Bronchial epithelial cell (primary cell): ENCODE results near the gene KMO. TPM values are rescaled to one million over a fixed set of nuclear protein-coding genes. Genes with fewer than 3 reads are reported as not detected.

Source experiments
- DNase-seq: peaks from one replicate; pipeline ENCODE4 v3.0.0-alpha.2; 2010; ENCODE audit warnings: low read depth
- FAIRE-seq: peaks from 2 replicates; lab custom pipeline; 2011; peaks lifted over from hg19 to GRCh38; lab: Jason Lieb, UNC
- H3K27me3 ChIP-seq: 2 replicates; pipeline ENCODE4 v1.5.1; 2011; ENCODE audit warnings: low read length; ENCODE audit not compliant: control insufficient read depth, insufficient read depth
- H3K36me3 ChIP-seq: 2 replicates; pipeline ENCODE4 v1.5.1; 2011; ENCODE audit warnings: low read length; ENCODE audit not compliant: control insufficient read depth, insufficient read depth
- H3K4me3 ChIP-seq: 2 replicates; pipeline ENCODE4 v1.5.1; 2011; ENCODE audit warnings: mild to moderate bottlenecking, low read depth, low read length, control low read depth
- total RNA-seq: library from RNA; depleted of rRNA; stranded (reverse); fragments of >200 nt; gene quantifications from 2 replicates; pipeline ENCODE4 v1.2.1, GENCODE V29; 2014
- TF ChIP-seq, protein P1 (sequence below): IDR thresholded peaks from 2 replicates; pipeline ENCODE4 v1.5.1; 2011; ENCODE audit warnings: mild to moderate bottlenecking, moderate library complexity, low read length, control low read depth, inconsistent platforms; ENCODE audit not compliant: insufficient read depth, severe bottlenecking

KMO gene
- total RNA-seq, 1 donor from 2014 or later = not detected

DNA sequence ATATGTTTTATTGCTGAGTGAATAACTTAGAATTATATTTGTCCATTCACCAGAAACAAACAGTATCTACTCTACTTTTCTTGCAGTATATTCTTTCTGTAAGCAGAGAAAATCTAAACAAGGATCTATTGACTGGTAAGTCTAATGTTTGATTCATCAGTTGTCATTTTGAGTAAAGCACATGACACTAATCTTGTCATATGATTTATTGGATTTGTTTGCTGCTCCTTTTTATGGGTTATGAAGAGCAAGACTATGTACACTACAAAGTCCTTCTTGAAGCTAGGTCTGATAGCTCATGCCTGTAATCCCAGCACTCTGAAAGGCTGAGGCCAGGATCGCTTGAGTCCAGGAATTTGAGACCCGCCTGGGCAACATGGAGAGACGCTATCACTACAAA, 23.3 kb downstream of the KMO start:
- TF ChIP-seq, protein P1, sequence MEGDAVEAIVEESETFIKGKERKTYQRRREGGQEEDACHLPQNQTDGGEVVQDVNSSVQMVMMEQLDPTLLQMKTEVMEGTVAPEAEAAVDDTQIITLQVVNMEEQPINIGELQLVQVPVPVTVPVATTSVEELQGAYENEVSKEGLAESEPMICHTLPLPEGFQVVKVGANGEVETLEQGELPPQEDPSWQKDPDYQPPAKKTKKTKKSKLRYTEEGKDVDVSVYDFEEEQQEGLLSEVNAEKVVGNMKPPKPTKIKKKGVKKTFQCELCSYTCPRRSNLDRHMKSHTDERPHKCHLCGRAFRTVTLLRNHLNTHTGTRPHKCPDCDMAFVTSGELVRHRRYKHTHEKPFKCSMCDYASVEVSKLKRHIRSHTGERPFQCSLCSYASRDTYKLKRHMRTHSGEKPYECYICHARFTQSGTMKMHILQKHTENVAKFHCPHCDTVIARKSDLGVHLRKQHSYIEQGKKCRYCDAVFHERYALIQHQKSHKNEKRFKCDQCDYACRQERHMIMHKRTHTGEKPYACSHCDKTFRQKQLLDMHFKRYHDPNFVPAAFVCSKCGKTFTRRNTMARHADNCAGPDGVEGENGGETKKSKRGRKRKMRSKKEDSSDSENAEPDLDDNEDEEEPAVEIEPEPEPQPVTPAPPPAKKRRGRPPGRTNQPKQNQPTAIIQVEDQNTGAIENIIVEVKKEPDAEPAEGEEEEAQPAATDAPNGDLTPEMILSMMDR = no peak
- FAIRE-seq (no peak), DNase-seq (no peak)
- H3K27me3 ChIP-seq = no peaks in the 10 kb centered on the region
- no peak overlapping the region for H3K4me3 ChIP-seq
- H3K36me3 ChIP-seq = no peaks in the 10 kb centered on the region

DNA sequence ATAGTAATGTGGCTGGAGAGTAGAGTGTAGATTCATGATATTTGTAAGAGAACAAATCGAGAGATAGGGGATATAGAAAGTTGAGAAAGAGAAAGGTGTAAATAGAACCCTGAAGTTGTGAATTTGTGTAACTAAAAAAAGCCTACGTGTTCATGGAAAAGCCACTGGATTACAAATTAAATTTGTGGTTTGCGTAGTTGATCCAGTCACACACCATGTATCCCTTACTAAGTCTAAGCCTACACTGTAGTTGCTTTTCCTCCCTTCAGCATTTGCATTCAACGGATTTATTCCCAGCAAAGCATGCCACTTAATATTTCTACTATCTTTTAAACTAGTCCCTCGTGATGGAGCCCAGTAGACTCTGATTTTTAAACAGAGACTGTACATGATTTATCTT, 24.9 kb downstream of the KMO start:
- DNase-seq = no peak
- Histone ChIP-seq H3K36me3 (no peaks in the 10 kb centered on the region), H3K4me3 (no peak overlapping the region), H3K27me3 (no peaks in the 10 kb centered on the region)
- TF ChIP-seq, protein P1 = no peak
- FAIRE-seq = no peak

DNA sequence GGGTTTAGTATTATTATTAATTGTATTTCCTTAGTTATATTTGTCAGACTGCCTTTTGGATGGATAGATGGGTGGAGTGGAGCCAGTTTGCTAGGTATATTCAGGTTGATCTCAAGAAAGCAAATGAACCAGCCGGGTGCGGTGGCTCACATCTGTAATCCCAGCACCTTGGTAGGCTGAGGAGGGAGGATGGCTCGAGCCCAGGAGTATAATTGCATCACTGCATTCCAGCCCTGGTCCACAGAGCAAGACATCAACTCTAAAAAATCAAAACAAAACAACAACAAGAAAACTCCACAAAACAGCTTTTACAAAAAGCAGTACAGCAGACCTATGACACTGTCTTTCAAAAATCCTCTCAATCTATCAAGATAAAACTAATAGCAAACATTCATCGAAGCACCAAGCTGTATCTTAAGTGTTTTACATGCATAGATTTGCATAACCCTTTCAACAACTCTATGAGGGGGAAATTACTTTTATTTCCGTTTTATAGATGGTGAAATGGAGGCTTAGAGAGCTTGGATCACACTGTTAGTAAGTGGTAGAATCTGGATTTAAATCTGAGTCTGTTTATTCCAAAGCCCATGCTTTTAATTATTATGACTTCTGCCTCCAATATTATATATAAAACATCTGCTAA, 25.5 kb downstream of the KMO start:
- TF ChIP-seq, protein P1 = no peak
- no peak for DNase-seq
- no peak for FAIRE-seq
- no peak overlapping the region for H3K4me3 ChIP-seq
- no peaks in the 10 kb centered on the region for H3K36me3 ChIP-seq
- H3K27me3 ChIP-seq = no peaks in the 10 kb centered on the region

DNA sequence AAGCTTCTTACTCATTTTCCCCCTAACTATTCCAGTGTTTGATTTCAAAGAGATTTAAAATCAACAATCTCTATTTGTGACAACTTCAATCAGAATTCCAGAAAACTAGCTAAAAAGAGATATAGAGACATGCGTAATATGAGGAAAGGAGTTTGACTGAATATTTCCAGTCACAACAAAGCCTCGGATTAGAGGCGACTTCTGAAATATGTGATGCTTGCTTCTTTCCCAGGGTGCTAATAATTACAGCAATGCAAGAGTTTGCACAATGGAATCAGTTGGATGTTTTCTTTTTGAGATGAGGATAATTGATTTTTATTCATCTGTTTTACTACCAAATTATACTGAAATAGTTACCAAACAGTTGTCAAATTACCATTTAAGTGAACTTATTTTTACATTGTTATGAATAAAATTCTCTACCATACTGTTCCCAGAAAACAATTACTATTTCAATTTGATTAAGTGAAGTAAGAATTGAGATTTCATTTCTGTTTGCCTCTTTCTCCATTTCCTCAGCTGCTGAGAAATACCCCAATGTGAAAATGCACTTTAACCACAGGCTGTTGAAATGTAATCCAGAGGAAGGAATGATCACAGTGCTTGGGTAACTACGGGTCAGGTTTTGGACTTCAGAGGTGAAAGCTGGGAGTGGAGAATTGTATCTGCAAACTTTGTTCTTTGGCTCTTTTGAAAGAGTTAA, 28.1 kb downstream of the KMO start:
- FAIRE-seq (no peak), DNase-seq (no peak)
- Histone ChIP-seq H3K4me3 (no peak overlapping the region), H3K36me3 (no peaks in the 10 kb centered on the region), H3K27me3 (no peaks in the 10 kb centered on the region)
- TF ChIP-seq, protein P1 = no peak

DNA sequence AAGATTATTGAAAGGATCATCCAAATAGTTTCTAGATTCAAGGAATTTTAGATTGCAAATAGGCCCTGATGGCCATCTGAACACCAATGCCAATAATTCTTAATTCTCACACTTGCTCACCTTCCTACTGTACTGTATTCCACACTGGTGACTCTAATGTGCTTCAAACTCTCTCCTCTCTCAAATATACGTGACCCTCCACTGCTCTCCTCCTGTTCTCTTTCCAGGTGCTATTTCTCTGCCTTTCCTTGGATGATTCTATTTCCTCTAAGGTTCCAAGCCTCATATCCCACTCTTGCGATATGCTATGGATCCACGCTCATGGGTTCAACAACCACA, 28.6 kb downstream of the KMO start:
- H3K36me3 ChIP-seq = no peaks in the 10 kb centered on the region
- DNase-seq (no peak), FAIRE-seq (no peak)
- H3K27me3 ChIP-seq = no peaks in the 10 kb centered on the region
- TF ChIP-seq, protein P1 = no peak
- no peak overlapping the region for H3K4me3 ChIP-seq
